GM06990 (cell line): ENCODE measurements around the gene CYP2W1.

Experiments used
- DNase-seq: peaks from one replicate; pipeline ENCODE4 v3.0.0-alpha.2; 2011; ENCODE audit not compliant: insufficient read length; ENCODE audit errors: extremely low read depth
- H3K27me3 ChIP-seq: replicated peaks from 2 replicates; pipeline ENCODE4 v1.6.0; 2011; ENCODE audit warnings: low read length; ENCODE audit not compliant: control insufficient read depth, insufficient read depth
- H3K36me3 ChIP-seq: 2 replicates; pipeline ENCODE4 v1.5.1; 2011; ENCODE audit warnings: low read length; ENCODE audit not compliant: control insufficient read depth, insufficient read depth
- H3K4me3 ChIP-seq: replicated peaks from 2 replicates; pipeline ENCODE4 v1.5.1; 2011; ENCODE audit warnings: low read depth, mild to moderate bottlenecking, control low read depth, low read length
- CTCF ChIP-seq: IDR thresholded peaks from 2 replicates; pipeline ENCODE4 v1.5.1; 2011; ENCODE audit warnings: low read length, control low read depth, mild to moderate bottlenecking, inconsistent platforms; ENCODE audit not compliant: insufficient read depth, poor library complexity, severe bottlenecking

Gene CYP2W1

GRCh38 chr7:945147-945555 lies 37.8 kb upstream of the CYP2W1 start:
- TF ChIP-seq CTCF, result no peak

GRCh38 chr7:945556-946255 lies 37.3 kb upstream of the CYP2W1 start:
- peaks cover 2% of the 10 kb centered on the region; the same call in 1 of the 2 replicates for H3K36me3 ChIP-seq
- DNase-seq, result peak; percentile 7
- H3K4me3 ChIP-seq, result no peak overlapping the region
- no peak for TF ChIP-seq CTCF
- no peaks in the 10 kb centered on the region for H3K27me3 ChIP-seq

More at GRCh38 chr7:945147-945555, 37.8 kb upstream of the CYP2W1 start:
- H3K27me3 ChIP-seq, result no peaks in the 10 kb centered on the region
- H3K4me3 ChIP-seq, result no peak overlapping the region
- H3K36me3 ChIP-seq, result peaks cover 2% of the 10 kb centered on the region
- DNase-seq, result no peak

- Histone ChIP-seq H3K36me3 (peaks cover 2% of the 10 kb centered on the region; the same call in 1 of the 2 replicates), H3K4me3 (no peak overlapping the region), H3K27me3 (no peaks in the 10 kb centered on the region)
- TF ChIP-seq CTCF, result no peak
- DNase-seq, result no peak
These were observed 36.6 kb upstream of the CYP2W1 start for GRCh38 chr7:946256-946996.

- Histone ChIP-seq H3K27me3 (no peaks in the 10 kb centered on the region), H3K36me3 (peaks cover 2% of the 10 kb centered on the region; the same call in 1 of the 2 replicates), H3K4me3 (no peak overlapping the region)
- TF ChIP-seq CTCF, result no peak
- no peak for DNase-seq
These were observed 35.4 kb upstream of the CYP2W1 start for GRCh38 chr7:947391-948210.

GRCh38 chr7:949021-949934 lies 33.7 kb upstream of the CYP2W1 start:
- no peak for DNase-seq
- TF ChIP-seq CTCF, result no peak
- Histone ChIP-seq H3K27me3 (no peaks in the 10 kb centered on the region), H3K36me3 (peaks cover 2% of the 10 kb centered on the region; the same call in 1 of the 2 replicates), H3K4me3 (no peak overlapping the region)
